K562 (cell line): ENCODE results near the gene PUSL1. TPM values are rescaled to one million over a fixed set of nuclear protein-coding genes. Genes with fewer than 3 reads are reported as not detected.

ENCODE experiments used
- BHLHE40 ChIP-seq: IDR thresholded peaks from 2 replicates; pipeline ENCODE4 v1.6.1; 2011; ENCODE audit warnings: low read length, improper control_type of control experiment
- EGR1 ChIP-seq: fragments of 450-650 bp; conservative IDR thresholded peaks from 2 replicates; pipeline ENCODE4 v1.6.1; 2017; ENCODE audit warnings: mild to moderate bottlenecking
- ESRRA ChIP-seq: fragments of 450-650 bp; IDR thresholded peaks from 2 replicates; pipeline ENCODE4 v1.6.1; 2014; ENCODE audit warnings: low read depth, mild to moderate bottlenecking, moderate library complexity, borderline replicate concordance
- HMGN3 ChIP-seq: IDR thresholded peaks from 2 replicates; pipeline ENCODE4 v1.6.1; 2011; ENCODE audit warnings: borderline replicate concordance, low read depth, mild to moderate bottlenecking, mixed read lengths, low read length; ENCODE audit not compliant: insufficient read length; ENCODE audit errors: extremely low read depth
- HMGXB4 ChIP-seq: sonication (generic); formaldehyde crosslinking; IDR thresholded peaks from 2 replicates; pipeline ENCODE4 v1.8.1; 2023; ENCODE audit warnings: mild to moderate bottlenecking, missing genetic modification reagents
- ID3 ChIP-seq, 2 experiments: fragments of 250-450 bp in 1 of 2; fragments of 450-650 bp in 1 of 2; sonication (Bioruptor Pico) in 1 of 2; IDR thresholded peaks; 2 replicates each; pipeline versions ENCODE4 v1.6.1 to v1.8.0; 2016 to 2021; ENCODE audit warnings: mild to moderate bottlenecking in 2 of 2, moderate library complexity in 2 of 2, missing compliant biosample characterization in 1 of 2, missing genetic modification characterization in 1 of 2
- MAFG ChIP-seq: fragments of 450-650 bp; conservative IDR thresholded peaks from 2 replicates; pipeline ENCODE4 v1.6.1; 2016; ENCODE audit warnings: missing genetic modification characterization, missing compliant biosample characterization
- MBD2 ChIP-seq: sonication (generic); IDR thresholded peaks from 2 replicates; pipeline ENCODE4 v1.6.1; 2016; ENCODE audit warnings: low read depth, borderline replicate concordance
- NCOA4 ChIP-seq: fragments of 450-650 bp; IDR thresholded peaks from 2 replicates; pipeline ENCODE4 v1.6.1; 2018; ENCODE audit warnings: mild to moderate bottlenecking; ENCODE audit not compliant: partially characterized antibody
- NELFE ChIP-seq: IDR thresholded peaks from 2 replicates; pipeline ENCODE4 v1.6.1; 2011; ENCODE audit warnings: mild to moderate bottlenecking; ENCODE audit not compliant: insufficient read depth, insufficient read length
- PHF8 ChIP-seq: fragments of 200-600 bp; sonication (generic); IDR thresholded peaks from 2 replicates; pipeline ENCODE4 v1.6.1; 2012; ENCODE audit warnings: mixed run types, mild to moderate bottlenecking, inconsistent platforms, low read length, moderate library complexity, borderline replicate concordance
- POLR2A ChIP-seq: fragments of 450-650 bp; conservative IDR thresholded peaks from 2 replicates; pipeline ENCODE4 v1.6.1; 2016
- PPARD ChIP-seq: fragments of 250-450 bp; sonication (Bioruptor Pico); IDR thresholded peaks from 2 replicates; pipeline ENCODE4 v1.8.0; 2022; ENCODE audit warnings: inconsistent platforms, mild to moderate bottlenecking, moderate library complexity
- RAD21 ChIP-seq, 2 experiments: fragments of 250-450 bp in 1 of 2; fragments of 450-650 bp in 1 of 2; sonication (Bioruptor Pico) in 1 of 2; formaldehyde crosslinking in 1 of 2; IDR thresholded peaks in 1 of 2; conservative IDR thresholded peaks in 1 of 2; 2 replicates each; pipeline versions ENCODE4 v1.4.0 to v1.8.0; 2020 to 2022; ENCODE audit warnings: mild to moderate bottlenecking in 2 of 2, moderate library complexity in 1 of 2
- SIX5 ChIP-seq, 2 experiments: IDR thresholded peaks; 2 replicates each; pipeline ENCODE4 v1.6.1; 2011; ENCODE audit warnings: low read length in 2 of 2, borderline replicate concordance in 1 of 2, low read depth in 1 of 2, mild to moderate bottlenecking in 1 of 2, moderate library complexity in 1 of 2; ENCODE audit not compliant: insufficient read depth in 1 of 2
- SOX6 ChIP-seq: fragments of 450-650 bp; IDR thresholded peaks from 2 replicates; pipeline ENCODE4 v1.6.1; 2014; ENCODE audit warnings: mild to moderate bottlenecking
- ZNF584 ChIP-seq: fragments of 200-800 bp; sonication (Bioruptor generic); IDR thresholded peaks from 2 replicates; pipeline ENCODE4 v1.6.1; 2016; ENCODE audit warnings: low read depth, mild to moderate bottlenecking, missing genetic modification characterization, missing compliant biosample characterization
- ZNF586 ChIP-seq: fragments of 450-650 bp; formaldehyde crosslinking; conservative IDR thresholded peaks from 2 replicates; pipeline ENCODE4 v1.4.0; 2020; ENCODE audit warnings: mild to moderate bottlenecking, moderate library complexity
- polyA plus RNA-seq, 8 experiments: library from polyadenylated mRNA; depleted of rRNA in 4 of 8; stranded (reverse) in 5 of 8; unstranded in 3 of 8; fragments of >200 nt; fragmentation: Nextera tagmentation in 2 of 8; fragmentation: Illumina TruSeq in 1 of 8; extraction: Ambion mirVana in 2 of 8; extraction: Trizol in 1 of 8; gene quantifications; 2 replicates each; pipeline versions ENCODE4 v1.2.1 to v1.2.3, GENCODE V29; 2011 to 2014; ENCODE audit warnings: inconsistent platforms in 1 of 8, missing spikeins in 1 of 8
- total RNA-seq, 7 experiments: library from RNA; depleted of rRNA in 6 of 7; stranded (reverse); fragments of >200 nt in 6 of 7; fragmentation: Illumina TruSeq in 2 of 7; extraction: Trizol in 2 of 7; gene quantifications; 2 replicates each; pipeline versions ENCODE4 v1.2.1 to v1.2.3, GENCODE V29; 2011 to 2021; ENCODE audit warnings: low replicate concordance in 1 of 7
- TF ChIP-seq, protein P1 (sequence below): sonication (generic); formaldehyde crosslinking; IDR thresholded peaks from 2 replicates; pipeline ENCODE4 v1.8.1; 2023; ENCODE audit warnings: mild to moderate bottlenecking, missing genetic modification reagents, moderate library complexity
- TF ChIP-seq, protein P2 (sequence below): sonication (generic); formaldehyde crosslinking; IDR thresholded peaks from 2 replicates; pipeline ENCODE4 v1.8.0; 2022; ENCODE audit warnings: missing genetic modification reagents, mild to moderate bottlenecking, borderline replicate concordance
- TF ChIP-seq, protein P3 (sequence below): fragments of 450-650 bp; IDR thresholded peaks from 2 replicates; pipeline ENCODE4 v1.6.1; 2016; ENCODE audit warnings: antibody characterized with exemption

PUSL1 gene
- total and polyA plus RNA-seq, 9 of the 15 experiments (the other 6 are each of a cell fraction or from before 2014, with no cell fraction given) = 0.62 to 86.9 (median 13.6) TPM

DNA sequence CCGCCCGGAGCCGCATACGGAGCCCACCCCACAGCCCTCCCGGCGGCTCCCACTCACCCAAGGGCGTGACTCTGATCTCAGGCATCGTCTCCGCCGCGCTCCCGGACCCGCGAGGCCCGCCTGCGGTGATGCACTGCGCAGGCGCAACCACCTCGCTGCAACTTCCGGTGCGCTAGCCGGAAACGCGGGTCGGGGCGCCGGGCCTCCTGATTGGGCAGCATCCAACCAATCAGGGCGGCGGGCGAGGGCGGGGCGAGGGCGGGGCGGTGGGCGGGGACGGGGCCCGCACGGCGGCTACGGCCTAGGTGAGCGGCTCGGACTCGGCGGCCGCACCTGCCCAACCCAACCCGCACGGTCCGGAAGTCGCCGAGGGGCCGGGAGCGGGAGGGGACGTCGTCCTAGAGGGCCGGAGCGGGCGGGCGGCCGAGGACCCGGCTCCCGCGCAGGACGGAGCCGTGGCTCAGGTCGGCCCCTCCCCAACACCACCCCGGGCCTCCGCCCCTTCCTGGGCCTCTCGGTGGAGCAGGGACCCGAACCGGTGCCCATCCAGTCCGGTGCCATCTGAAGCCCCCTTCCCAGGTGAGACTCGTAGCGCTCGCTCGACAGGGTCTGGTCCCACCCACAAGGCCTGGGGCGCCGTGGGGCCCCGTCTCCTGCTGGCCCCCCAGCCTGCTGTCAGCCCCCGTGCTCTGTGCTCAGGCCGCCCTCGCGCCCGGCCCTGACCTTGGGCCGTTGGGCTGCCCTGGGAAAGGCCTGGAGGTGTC is 16.3 kb downstream of the PUSL1 start, which contains the start of the genes CPTP and INTS11 (continued):
- TF ChIP-seq RAD21 (CRISPR knock-in tag; conservative IDR thresholded peaks at IDR 0.05 in 1 of 2, IDR thresholded peaks at IDR 0.05 in 1 of 2) (0 out of 4 replicates have a peak, but pooled peaks of 1 of the 2 experiments have one; percentile 3), SOX6 (no peak), HMGXB4 (CRISPR knock-in tag) (no peak), ID3 (CRISPR knock-in tag; IDR thresholded peaks at IDR 0.05) (no peak), ID3 (tag; IDR thresholded peaks at IDR 0.05) (no peak), NELFE (no peak), MBD2 (peak; percentile 71; the same call in 1 of the 2 replicates), NCOA4 (no peak), HMGN3 (peak; percentile 52), BHLHE40 (no peak; the same call in 1 of the 2 replicates), POLR2A (peak; percentile 89), ESRRA (peak; percentile 76; the same call in 1 of the 2 replicates), ZNF586 (CRISPR knock-in tag) (no peak), ZNF584 (no peak), PPARD (CRISPR knock-in tag) (no peak), PHF8 (peak; percentile 89; the same call in 1 of the 2 replicates), EGR1 (peak; percentile 39; the same call in 1 of the 2 replicates), MAFG (tag) (no peak), SIX5 (IDR thresholded peaks at IDR 0.05; ENCODE audit: borderline replicate concordance in 1 of 2, insufficient read depth in 1 of 2, low read depth in 1 of 2, low read length in 2 of 2) (no peak)
- TF ChIP-seq, protein P1, sequence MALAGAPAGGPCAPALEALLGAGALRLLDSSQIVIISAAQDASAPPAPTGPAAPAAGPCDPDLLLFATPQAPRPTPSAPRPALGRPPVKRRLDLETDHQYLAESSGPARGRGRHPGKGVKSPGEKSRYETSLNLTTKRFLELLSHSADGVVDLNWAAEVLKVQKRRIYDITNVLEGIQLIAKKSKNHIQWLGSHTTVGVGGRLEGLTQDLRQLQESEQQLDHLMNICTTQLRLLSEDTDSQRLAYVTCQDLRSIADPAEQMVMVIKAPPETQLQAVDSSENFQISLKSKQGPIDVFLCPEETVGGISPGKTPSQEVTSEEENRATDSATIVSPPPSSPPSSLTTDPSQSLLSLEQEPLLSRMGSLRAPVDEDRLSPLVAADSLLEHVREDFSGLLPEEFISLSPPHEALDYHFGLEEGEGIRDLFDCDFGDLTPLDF (CRISPR knock-in tag) = peak; percentile 42; the same call in 1 of the 2 replicates
- TF ChIP-seq, protein P2, sequence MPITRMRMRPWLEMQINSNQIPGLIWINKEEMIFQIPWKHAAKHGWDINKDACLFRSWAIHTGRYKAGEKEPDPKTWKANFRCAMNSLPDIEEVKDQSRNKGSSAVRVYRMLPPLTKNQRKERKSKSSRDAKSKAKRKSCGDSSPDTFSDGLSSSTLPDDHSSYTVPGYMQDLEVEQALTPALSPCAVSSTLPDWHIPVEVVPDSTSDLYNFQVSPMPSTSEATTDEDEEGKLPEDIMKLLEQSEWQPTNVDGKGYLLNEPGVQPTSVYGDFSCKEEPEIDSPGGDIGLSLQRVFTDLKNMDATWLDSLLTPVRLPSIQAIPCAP = no peak
- TF ChIP-seq, protein P3, sequence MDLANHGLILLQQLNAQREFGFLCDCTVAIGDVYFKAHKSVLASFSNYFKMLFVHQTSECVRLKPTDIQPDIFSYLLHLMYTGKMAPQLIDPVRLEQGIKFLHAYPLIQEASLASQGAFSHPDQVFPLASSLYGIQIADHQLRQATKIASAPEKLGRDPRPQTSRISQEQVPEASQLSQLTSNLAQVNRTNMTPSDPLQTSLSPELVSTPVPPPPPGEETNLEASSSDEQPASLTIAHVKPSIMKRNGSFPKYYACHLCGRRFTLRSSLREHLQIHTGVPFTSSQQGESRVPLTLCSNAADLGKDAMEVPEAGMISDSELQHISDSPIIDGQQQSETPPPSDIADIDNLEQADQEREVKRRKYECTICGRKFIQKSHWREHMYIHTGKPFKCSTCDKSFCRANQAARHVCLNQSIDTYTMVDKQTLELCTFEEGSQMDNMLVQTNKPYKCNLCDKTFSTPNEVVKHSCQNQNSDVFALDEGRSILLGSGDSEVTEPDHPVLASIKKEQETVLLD = peak; percentile 89
